Ishikawa (cell line): ENCODE results near the gene TMOD1.

Experiments used
- FOXM1 ChIP-seq: IDR thresholded peaks from 2 replicates; pipeline ENCODE4 v1.6.1; 2012; ENCODE audit warnings: low read depth, borderline replicate concordance
- NFIC ChIP-seq: IDR thresholded peaks from 2 replicates; pipeline ENCODE4 v1.6.1; 2012
- RAD21 ChIP-seq: IDR thresholded peaks from 2 replicates; pipeline ENCODE4 v1.6.1; 2012; ENCODE audit warnings: low read depth
- REST ChIP-seq: IDR thresholded peaks from 2 replicates; pipeline ENCODE4 v1.6.1; 2012; ENCODE audit warnings: low read depth, mild to moderate bottlenecking
- USF1 ChIP-seq: IDR thresholded peaks from 2 replicates; pipeline ENCODE4 v1.6.1; 2012

DNA sequence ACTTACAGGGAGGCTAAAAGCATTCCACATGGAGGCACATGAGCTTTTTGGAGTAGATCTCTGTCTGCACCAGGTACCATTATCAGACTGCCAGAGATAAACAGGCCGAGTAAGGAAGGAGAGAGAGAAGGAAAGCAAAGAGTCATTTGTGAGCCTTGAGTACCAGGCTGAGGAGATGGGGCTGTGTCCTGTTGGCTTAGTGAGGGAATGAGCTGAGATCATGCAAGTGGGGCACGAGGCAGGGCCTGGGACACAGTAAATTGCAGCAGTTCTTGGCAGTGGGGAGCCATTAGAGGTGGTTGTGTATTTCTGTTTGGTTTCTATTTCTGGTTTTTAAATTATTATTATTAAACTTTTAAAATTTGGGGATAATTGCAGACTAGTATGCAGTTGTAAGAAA lies 78.4 kb downstream of the TMOD1 start:
- no peak for TF ChIP-seq USF1
- TF ChIP-seq RAD21: no peak
- no peak for TF ChIP-seq NFIC
- no peak for TF ChIP-seq REST
- TF ChIP-seq FOXM1: no peak
